HepG2 (cell line): Measurements from ENCODE around the gene GTF2F1. TPM values are rescaled to one million over a fixed set of nuclear protein-coding genes. Genes with fewer than 3 reads are reported as not detected.

Experiments used
- BCL6 ChIP-seq: IDR thresholded peaks from 2 replicates; pipeline ENCODE4 v1.6.1; 2016; ENCODE audit warnings: missing genetic modification reagents, missing compliant biosample characterization
- BRCA1 ChIP-seq: sonication (generic); formaldehyde crosslinking; IDR thresholded peaks from 2 replicates; pipeline ENCODE4 v1.4.0; 2020; ENCODE audit warnings: missing genetic modification reagents
- FOXM1 ChIP-seq: sonication (generic); formaldehyde crosslinking; IDR thresholded peaks from 2 replicates; pipeline ENCODE4 v1.5.0; 2020; ENCODE audit warnings: missing genetic modification reagents
- HDAC1 ChIP-seq: sonication (generic); formaldehyde crosslinking; IDR thresholded peaks from 2 replicates; pipeline ENCODE4 v1.5.1; 2020; ENCODE audit warnings: mild to moderate bottlenecking, missing genetic modification reagents
- HDAC2 ChIP-seq: sonication (generic); formaldehyde crosslinking; IDR thresholded peaks from 2 replicates; pipeline ENCODE4 v1.4.0; 2020; ENCODE audit warnings: missing genetic modification reagents
- HMG20B ChIP-seq: conservative IDR thresholded peaks from 2 replicates; pipeline ENCODE4 v1.6.1; 2016; ENCODE audit warnings: missing genetic modification reagents, missing compliant biosample characterization
- HOXA3 ChIP-seq: sonication (generic); formaldehyde crosslinking; IDR thresholded peaks from 2 replicates; pipeline ENCODE4 v1.5.0; 2020; ENCODE audit warnings: missing genetic modification reagents
- HOXA5 ChIP-seq: sonication (generic); formaldehyde crosslinking; IDR thresholded peaks from 2 replicates; pipeline ENCODE4 v1.4.0; 2020; ENCODE audit warnings: missing genetic modification reagents
- NR2C2 ChIP-seq: sonication (generic); formaldehyde crosslinking; IDR thresholded peaks from 2 replicates; pipeline ENCODE4 v1.4.0; 2020; ENCODE audit warnings: missing genetic modification reagents, mild to moderate bottlenecking, moderate library complexity, borderline replicate concordance
- PITX1 ChIP-seq: sonication (generic); formaldehyde crosslinking; IDR thresholded peaks from 2 replicates; pipeline ENCODE4 v1.5.1; 2020; ENCODE audit warnings: mild to moderate bottlenecking, missing genetic modification reagents
- RXRA ChIP-seq: sonication (generic); formaldehyde crosslinking; IDR thresholded peaks from 2 replicates; pipeline ENCODE4 v1.5.1; 2020; ENCODE audit warnings: missing genetic modification reagents
- SOX13 ChIP-seq, 3 experiments: fragments of 450-650 bp in 1 of 3; sonication (generic) in 1 of 3; formaldehyde crosslinking in 1 of 3; IDR thresholded peaks in 2 of 3; conservative IDR thresholded peaks in 1 of 3; 2 replicates each; pipeline versions ENCODE4 v1.5.0 to v1.6.1; 2016 to 2020; ENCODE audit warnings: antibody characterized with exemption in 1 of 3, mild to moderate bottlenecking in 1 of 3, missing compliant biosample characterization in 1 of 3, missing genetic modification reagents in 1 of 3, moderate library complexity in 1 of 3
- SP5 ChIP-seq: IDR thresholded peaks from 2 replicates; pipeline ENCODE4 v1.6.1; 2016; ENCODE audit warnings: low read depth, borderline replicate concordance
- TCF7 ChIP-seq: sonication (generic); IDR thresholded peaks from 2 replicates; pipeline ENCODE4 v1.6.1; 2016; ENCODE audit warnings: antibody characterized with exemption, low read depth
- YEATS4 ChIP-seq: sonication (generic); formaldehyde crosslinking; IDR thresholded peaks from 2 replicates; pipeline ENCODE4 v1.4.0; 2020; ENCODE audit warnings: missing genetic modification reagents, borderline replicate concordance
- ZFP36L1 ChIP-seq: sonication (generic); formaldehyde crosslinking; IDR thresholded peaks from 2 replicates; pipeline ENCODE4 v1.8.0; 2022; ENCODE audit warnings: mild to moderate bottlenecking, missing genetic modification reagents, moderate library complexity
- ZNF160 ChIP-seq: sonication (generic); formaldehyde crosslinking; IDR thresholded peaks from 2 replicates; pipeline ENCODE4 v1.8.0; 2022; ENCODE audit warnings: mild to moderate bottlenecking, inconsistent platforms, missing genetic modification reagents
- ZNF501 ChIP-seq: sonication (generic); formaldehyde crosslinking; IDR thresholded peaks from 2 replicates; pipeline ENCODE4 v1.5.1; 2020; ENCODE audit warnings: mild to moderate bottlenecking, moderate library complexity, missing genetic modification reagents
- ZNF513 ChIP-seq: sonication (generic); formaldehyde crosslinking; conservative IDR thresholded peaks from 2 replicates; pipeline ENCODE4 v1.5.0; 2020; ENCODE audit warnings: missing genetic modification reagents
- ZNF614 ChIP-seq: IDR thresholded peaks from 2 replicates; pipeline ENCODE4 v1.6.1; 2018; ENCODE audit warnings: missing biosample characterization, missing genetic modification reagents, inconsistent platforms, borderline replicate concordance
- ZNF776 ChIP-seq: sonication (generic); formaldehyde crosslinking; IDR thresholded peaks from 2 replicates; pipeline ENCODE4 v1.4.0; 2020; ENCODE audit warnings: mild to moderate bottlenecking, missing genetic modification reagents
- polyA plus RNA-seq, 8 experiments: library from polyadenylated mRNA; depleted of rRNA in 3 of 8; stranded (reverse) in 7 of 8; unstranded in 1 of 8; fragments of >200 nt; fragmentation: Illumina TruSeq in 4 of 8; extraction: Trizol in 4 of 8; gene quantifications; 2 replicates each; pipeline versions ENCODE4 v1.2.1 to v1.2.3, GENCODE V29; 2011 to 2016; ENCODE audit warnings: low read depth in 4 of 8, missing spikeins in 1 of 8, mixed read lengths in 1 of 8; ENCODE audit not compliant: insufficient read depth in 1 of 8
- total RNA-seq, 5 experiments: library from RNA; depleted of rRNA; stranded (reverse); fragments of >200 nt; fragmentation: Illumina TruSeq; extraction: Trizol; gene quantifications; 2 replicates each; pipeline ENCODE4 v1.2.3, GENCODE V29; 2016; ENCODE audit warnings: low read depth in 1 of 5
- TF ChIP-seq, protein P1 (sequence below): fragments of 450-650 bp; IDR thresholded peaks from 2 replicates; pipeline ENCODE4 v1.6.1; 2017
- TF ChIP-seq, protein P2 (sequence below): sonication (generic); formaldehyde crosslinking; IDR thresholded peaks from 2 replicates; pipeline ENCODE4 v1.4.0; 2020; ENCODE audit warnings: mild to moderate bottlenecking, low read depth, missing genetic modification reagents
- TF ChIP-seq, protein P3 (sequence below): sonication (generic); formaldehyde crosslinking; conservative IDR thresholded peaks from 2 replicates; pipeline ENCODE4 v1.8.1; 2023; ENCODE audit warnings: missing genetic modification reagents

Gene GTF2F1
- total and polyA plus RNA-seq, 2 of the 13 experiments (the other 11 are each of a cell fraction or from before 2014, with no cell fraction given) = 27.8 to 34.1 TPM

- TF ChIP-seq, protein P1, sequence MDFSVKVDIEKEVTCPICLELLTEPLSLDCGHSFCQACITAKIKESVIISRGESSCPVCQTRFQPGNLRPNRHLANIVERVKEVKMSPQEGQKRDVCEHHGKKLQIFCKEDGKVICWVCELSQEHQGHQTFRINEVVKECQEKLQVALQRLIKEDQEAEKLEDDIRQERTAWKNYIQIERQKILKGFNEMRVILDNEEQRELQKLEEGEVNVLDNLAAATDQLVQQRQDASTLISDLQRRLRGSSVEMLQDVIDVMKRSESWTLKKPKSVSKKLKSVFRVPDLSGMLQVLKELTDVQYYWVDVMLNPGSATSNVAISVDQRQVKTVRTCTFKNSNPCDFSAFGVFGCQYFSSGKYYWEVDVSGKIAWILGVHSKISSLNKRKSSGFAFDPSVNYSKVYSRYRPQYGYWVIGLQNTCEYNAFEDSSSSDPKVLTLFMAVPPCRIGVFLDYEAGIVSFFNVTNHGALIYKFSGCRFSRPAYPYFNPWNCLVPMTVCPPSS = no peak
- TF ChIP-seq, protein P2, sequence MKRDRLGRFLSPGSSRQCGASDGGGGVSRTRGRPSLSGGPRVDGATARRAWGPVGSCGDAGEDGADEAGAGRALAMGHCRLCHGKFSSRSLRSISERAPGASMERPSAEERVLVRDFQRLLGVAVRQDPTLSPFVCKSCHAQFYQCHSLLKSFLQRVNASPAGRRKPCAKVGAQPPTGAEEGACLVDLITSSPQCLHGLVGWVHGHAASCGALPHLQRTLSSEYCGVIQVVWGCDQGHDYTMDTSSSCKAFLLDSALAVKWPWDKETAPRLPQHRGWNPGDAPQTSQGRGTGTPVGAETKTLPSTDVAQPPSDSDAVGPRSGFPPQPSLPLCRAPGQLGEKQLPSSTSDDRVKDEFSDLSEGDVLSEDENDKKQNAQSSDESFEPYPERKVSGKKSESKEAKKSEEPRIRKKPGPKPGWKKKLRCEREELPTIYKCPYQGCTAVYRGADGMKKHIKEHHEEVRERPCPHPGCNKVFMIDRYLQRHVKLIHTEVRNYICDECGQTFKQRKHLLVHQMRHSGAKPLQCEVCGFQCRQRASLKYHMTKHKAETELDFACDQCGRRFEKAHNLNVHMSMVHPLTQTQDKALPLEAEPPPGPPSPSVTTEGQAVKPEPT (CRISPR knock-in tag) = 0 out of 2 replicates have a peak, but pooled peaks have one; percentile 21
- 0 out of 2 replicates have a peak, but pooled peaks have one; percentile 40 for TF ChIP-seq HOXA5 (CRISPR knock-in tag)
- peak; percentile 62 for TF ChIP-seq HDAC2 (CRISPR knock-in tag)
- no peak for TF ChIP-seq FOXM1 (CRISPR knock-in tag)
- peak; percentile 58; the same call in 1 of the 2 replicates for TF ChIP-seq RXRA (CRISPR knock-in tag)
- peak; percentile 78 for TF ChIP-seq TCF7
- peak; percentile 44; the same call in 1 of the 2 replicates for TF ChIP-seq SOX13 (IDR thresholded peaks at IDR 0.05)
- peak in 1 of 2 experiments; percentile 62; a peak in 2 of 4 replicates for TF ChIP-seq SOX13 (CRISPR knock-in tag; conservative IDR thresholded peaks at IDR 0.05 in 1 of 2, IDR thresholded peaks at IDR 0.05 in 1 of 2)
- 0 out of 2 replicates have a peak, but pooled peaks have one; percentile 10 for TF ChIP-seq HDAC1
- TF ChIP-seq ZNF614 = 0 out of 2 replicates have a peak, but pooled peaks have one; percentile 12
- TF ChIP-seq BRCA1 (CRISPR knock-in tag) = no peak
- no peak for TF ChIP-seq ZNF776 (CRISPR knock-in tag)
- 0 out of 2 replicates have a peak, but pooled peaks have one; percentile 43 for TF ChIP-seq YEATS4 (CRISPR knock-in tag)
- TF ChIP-seq NR2C2 (CRISPR knock-in tag) = peak; percentile 82
- TF ChIP-seq HMG20B (CRISPR knock-in tag) = peak; percentile 57
- peak; percentile 40; the same call in 1 of the 2 replicates for TF ChIP-seq HOXA3 (CRISPR knock-in tag)
- no peak for TF ChIP-seq ZNF160
- 0 out of 2 replicates have a peak, but pooled peaks have one; percentile 21 for TF ChIP-seq PITX1 (CRISPR knock-in tag)
- TF ChIP-seq ZFP36L1 (CRISPR knock-in tag) = peak; percentile 51; the same call in 1 of the 2 replicates
- TF ChIP-seq BCL6 (CRISPR knock-in tag) = peak; percentile 72
- TF ChIP-seq ZNF513 (CRISPR knock-in tag) = no peak
- peak; percentile 63 for TF ChIP-seq SP5 (CRISPR knock-in tag)
- TF ChIP-seq, protein P3, sequence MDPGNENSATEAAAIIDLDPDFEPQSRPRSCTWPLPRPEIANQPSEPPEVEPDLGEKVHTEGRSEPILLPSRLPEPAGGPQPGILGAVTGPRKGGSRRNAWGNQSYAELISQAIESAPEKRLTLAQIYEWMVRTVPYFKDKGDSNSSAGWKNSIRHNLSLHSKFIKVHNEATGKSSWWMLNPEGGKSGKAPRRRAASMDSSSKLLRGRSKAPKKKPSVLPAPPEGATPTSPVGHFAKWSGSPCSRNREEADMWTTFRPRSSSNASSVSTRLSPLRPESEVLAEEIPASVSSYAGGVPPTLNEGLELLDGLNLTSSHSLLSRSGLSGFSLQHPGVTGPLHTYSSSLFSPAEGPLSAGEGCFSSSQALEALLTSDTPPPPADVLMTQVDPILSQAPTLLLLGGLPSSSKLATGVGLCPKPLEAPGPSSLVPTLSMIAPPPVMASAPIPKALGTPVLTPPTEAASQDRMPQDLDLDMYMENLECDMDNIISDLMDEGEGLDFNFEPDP (CRISPR knock-in tag) = no peak
- TF ChIP-seq ZNF501 (CRISPR knock-in tag) = peak; percentile 41; the same call in 1 of the 2 replicates
Measured at GRCh38 chr19:6402837-6403608, 10.1 kb upstream of the GTF2F1 start (continued).
